ENCODE measurements around the gene PPME1. TPM values are rescaled to one million over a fixed set of nuclear protein-coding genes. Genes with fewer than 3 reads are reported as not detected.
A peak's percentile ranks its signal among the peaks of the same experiment; 100 is the strongest.

The PPME1 gene
- polyA plus RNA-seq, 1 donor = 42.7 TPM

- no peak for DNase-seq
Measured at GRCh38 chr11:74157169-74157568, 13.9 kb upstream of the PPME1 start.

GRCh38 chr11:74159642-74160041, 11.4 kb upstream of the PPME1 start:
- no peak for DNase-seq

GRCh38 chr11:74162681-74163467, 8.2 kb upstream of the PPME1 start:
- no peak for DNase-seq

DNA sequence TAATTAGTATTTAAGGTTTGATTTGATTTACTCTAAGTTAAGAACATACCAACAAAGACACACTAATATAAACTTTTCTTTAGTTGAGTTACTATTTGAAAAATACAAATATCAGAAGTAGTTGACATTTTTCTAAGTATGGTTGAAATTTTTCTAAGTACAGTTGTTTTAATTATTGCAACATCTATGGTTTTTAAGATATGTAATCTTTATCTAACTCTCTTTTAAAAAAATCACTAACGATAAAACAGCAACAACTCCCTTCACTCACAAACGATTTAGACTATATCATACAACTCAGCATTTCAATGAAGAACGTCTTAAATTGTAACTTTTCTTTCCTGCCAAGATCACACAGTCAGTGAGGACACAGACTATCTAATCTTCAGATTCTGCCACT, 2.3 kb upstream of the PPME1 start:
- DNase-seq = no peak

GRCh38 chr11:74169738-74170458, 1.2 kb upstream of the PPME1 start:
- DNase-seq = no peak

DNA sequence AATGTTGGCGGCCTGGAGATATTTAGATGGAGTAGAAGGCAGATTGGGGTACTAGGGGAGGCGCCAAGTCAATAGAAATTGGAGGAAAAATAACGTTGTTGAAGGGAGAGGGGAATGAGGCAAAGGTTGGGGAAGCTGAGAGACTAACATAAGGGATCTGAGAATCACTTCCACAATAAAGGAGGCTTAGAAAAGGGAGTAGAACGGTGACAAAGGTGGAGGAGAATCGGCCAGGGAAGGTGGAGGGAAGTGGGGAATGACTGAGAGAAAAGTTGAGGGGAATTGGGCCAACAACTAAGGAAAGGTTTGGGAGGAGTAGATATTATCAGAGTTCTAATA, 510 bp downstream of the PPME1 start:
- DNase-seq = no peak

DNA sequence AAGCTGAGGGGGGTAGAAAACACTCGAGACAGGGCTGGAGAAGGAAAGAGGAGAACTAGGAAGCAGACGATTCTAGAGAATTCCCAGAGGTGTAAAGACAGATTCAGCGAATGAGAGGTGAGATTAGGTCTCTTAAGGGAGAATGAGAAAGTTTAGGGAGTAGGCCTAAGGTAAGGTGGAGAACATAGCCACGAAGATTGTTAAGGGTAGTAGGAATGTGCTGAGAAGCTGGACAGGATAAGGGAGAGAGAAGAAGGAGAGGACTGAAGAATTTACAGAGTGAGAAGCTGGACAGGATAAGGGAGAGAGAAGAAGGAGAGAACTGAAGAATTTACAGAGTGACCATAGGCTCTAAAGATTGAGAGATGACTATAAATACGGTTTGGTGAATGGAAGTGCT, 908 bp downstream of the PPME1 start:
- DNase-seq = no peak

DNA sequence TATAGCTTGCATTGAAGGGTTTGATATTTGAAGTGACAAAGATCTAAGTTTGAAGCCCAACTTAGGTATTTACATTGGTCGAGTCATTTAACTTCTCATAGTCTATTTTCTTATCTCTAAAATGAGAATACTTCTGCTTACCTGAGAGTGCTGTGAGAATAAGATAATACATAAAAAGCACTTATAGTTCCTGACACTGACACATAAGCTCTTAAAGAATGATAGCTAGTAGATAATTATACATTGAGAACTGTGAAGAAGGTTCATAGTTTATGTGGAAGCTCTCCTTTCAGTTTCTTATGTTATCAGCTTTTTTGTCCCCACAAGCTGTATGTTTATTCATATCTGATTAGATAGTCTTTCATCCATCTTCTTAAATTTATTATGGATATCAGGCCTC, 4.8 kb downstream of the PPME1 start:
- no peak for DNase-seq

GRCh38 chr11:74179234-74180052, 8.4 kb downstream of the PPME1 start:
- no peak for DNase-seq

DNA sequence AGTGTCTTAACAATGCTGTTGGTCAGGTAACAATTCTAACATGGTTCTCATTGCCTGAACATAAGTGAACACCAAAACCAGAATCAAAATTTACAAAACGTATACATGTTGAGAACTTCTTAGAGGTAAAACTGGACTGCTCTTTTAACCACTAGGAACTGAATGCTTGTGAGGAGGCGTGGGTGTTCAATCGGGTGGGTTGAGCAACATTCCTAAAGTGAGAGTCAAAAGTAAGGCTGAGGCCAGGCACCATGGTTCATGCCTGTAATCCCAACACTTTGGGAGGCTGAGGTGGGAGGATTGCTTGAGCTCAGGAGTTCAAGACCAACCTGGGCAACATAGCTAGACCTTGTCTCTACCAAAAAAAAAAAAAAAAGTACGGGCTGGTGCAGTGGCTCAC, 11.5 kb downstream of the PPME1 start:
- no peak for DNase-seq

GRCh38 chr11:74185285-74185684, 14.2 kb downstream of the PPME1 start:
- no peak for DNase-seq

DNA sequence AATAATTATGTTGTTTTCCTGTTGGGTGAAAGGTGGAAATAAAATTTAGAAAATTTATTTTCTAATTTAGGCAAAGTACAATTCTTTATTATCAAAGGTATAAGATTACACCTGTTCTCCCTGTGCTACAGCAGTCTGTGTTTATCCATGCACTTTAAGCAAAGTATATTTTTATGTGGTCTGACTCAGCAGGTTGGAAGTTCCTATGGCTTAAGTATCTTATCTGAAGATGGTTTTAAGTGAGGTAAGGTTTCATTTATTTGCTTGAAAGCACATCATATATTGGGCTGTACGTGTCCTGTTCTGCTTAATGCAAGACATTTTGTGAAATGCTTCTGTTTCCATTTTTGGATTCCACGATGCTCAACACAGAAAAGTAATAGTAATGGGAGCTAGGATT, 14.6 kb downstream of the PPME1 start:
- DNase-seq = no peak

DNA sequence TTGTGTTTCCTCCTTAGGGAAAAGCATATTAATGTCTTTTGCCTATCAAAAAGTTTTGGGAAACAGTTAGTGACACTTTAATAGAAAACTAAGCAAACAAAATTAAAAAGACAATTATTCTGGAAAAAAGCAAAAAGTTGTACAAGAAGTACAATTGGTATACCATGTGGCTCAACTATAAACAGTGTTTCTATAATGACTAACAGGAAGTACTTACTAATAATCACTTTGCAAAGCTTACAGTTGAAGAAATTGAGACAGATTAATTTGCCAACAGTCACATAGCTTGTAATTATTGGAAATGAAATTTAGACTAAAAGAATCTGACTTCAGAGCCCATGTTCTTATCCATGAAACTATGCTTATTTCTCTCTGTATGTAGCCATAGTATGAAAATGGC, 24.7 kb downstream of the PPME1 start:
- DNase-seq = no peak

- DNase-seq = no peak
Measured at GRCh38 chr11:74196781-74197486, 25.8 kb downstream of the PPME1 start.

- no peak for DNase-seq
Measured at GRCh38 chr11:74203966-74204365, 32.9 kb downstream of the PPME1 start.

DNA sequence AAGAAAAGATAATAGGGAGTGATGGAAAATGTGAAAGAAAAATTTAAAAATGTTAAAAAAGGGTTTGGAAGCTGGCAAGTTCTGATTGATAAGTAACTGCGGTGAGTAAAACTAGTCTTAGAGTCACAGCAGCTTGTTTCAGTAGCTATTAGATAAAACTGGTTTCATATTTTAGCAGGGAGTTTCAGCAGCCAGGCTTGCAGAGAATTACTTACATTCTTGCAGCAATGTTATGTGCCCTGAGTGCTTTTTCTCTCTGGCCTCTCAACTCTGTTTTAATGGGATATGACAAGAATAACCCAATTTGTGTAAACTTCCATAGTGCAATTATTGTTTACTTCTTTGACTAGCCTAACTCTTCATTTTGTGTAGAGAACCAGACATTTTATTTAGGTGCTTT, 33.6 kb downstream of the PPME1 start:
- DNase-seq = no peak

DNA sequence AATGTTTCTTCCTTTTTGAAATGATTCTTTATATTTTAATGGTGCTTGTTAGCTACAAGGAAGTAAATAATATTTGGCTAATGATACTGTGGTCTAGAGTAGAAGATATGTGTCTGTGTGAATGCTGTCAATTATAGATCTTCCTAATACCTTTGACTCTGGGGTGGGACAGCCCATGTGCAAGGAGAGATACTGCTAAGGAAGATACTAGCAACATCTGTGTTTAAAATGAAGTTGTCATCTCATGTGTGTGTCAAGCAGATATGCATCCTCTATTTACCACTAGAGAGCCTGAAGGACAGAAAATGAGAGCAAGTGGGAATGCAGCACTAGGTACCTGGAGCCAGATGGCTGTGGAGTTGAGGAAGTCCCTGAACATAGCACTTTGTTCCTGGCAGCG, 34.1 kb downstream of the PPME1 start:
- no peak for DNase-seq

GRCh38 chr11:74206746-74207145, 35.7 kb downstream of the PPME1 start:
- no peak for DNase-seq

- DNase-seq = no peak
Measured at GRCh38 chr11:74208507-74208906, 37.4 kb downstream of the PPME1 start.

DNA sequence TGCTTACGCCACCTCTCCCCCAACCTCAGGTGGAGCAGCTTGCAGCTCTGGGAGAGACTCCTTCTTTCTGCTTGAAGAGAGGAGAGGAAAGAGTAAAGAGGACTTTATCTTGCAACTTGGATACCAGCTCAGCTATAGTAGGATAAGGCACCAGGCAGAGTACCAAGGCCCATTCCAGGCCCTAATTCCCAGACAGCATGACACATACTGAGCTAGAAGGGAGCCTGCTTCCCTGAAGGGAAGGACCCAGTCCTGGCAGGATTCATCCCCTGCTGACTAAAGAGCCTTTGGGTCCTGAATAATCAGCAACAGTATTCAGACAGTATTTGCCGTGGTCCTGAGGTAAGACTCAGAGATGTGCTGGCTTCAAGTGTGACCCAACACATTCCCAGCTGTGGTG, 41.4 kb downstream of the PPME1 start:
- no peak for DNase-seq

DNA sequence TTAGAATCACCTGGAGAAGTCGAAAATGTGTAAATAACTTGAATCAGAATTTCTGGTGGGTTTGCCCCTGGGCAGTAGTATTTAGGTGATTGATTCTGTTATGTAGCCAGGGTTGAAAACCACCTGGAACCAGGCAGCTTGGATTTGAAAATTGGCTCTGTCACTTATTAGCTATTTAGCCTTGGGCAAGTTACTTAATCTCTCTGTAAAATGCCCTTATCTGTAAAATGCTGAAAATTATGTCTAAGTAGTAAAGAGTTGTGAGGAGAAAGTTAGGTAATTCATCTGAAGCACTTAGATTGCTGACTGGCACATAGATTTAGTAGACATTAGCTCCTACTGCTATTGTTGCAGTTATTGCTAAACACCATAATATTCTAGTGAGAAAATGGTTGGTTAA, 49.3 kb downstream of the PPME1 start:
- DNase-seq = peak; percentile 4

DNA sequence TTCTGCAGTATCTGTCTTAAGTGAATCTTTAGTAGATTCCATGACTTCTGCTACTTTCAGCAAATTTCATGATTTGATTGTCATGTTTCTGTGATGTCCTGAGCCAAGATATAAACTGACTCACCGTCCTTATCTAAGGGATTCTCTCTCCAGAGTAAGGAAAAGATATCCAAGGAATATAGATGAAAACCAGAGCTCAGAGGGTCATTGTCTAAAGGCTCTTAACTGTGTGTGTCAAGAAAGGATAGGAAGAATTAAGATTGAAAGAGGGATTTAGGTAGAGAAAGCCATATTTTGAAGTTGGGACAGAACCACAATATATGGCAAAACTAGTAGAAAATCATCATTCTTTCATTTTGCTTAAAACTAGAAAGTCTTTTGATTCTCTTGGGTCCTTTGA, 50.7 kb downstream of the PPME1 start:
- DNase-seq = no peak
